ENCODE results near the gene C6orf118. TPM values are rescaled to one million over a fixed set of nuclear protein-coding genes. Genes with fewer than 3 reads are reported as not detected.

The C6orf118 gene
- total RNA-seq, 4 donors from 2014 or later = not detected

DNA sequence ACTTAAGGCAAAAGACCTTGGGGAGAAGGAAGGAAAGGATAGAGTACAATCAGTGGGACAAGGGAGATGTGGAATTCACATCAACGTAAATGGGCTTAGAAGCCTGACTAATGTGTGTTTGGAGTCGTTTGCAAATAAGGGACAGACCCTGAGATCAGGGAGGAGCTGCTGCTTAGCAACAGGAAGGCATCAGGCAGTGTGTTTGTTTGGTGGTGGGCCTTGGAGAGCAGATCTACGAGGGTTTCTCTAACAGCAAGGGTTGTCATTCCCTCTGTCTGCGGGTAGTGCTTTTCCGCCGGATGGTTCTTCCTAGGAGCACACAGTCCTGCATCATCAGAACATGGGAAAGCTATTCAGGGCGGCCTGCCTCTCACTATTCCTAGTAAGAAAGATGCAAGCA lies 40.4 kb downstream of the C6orf118 start:
- TF ChIP-seq POLR2A (IDR thresholded peaks at IDR 0.05) = no peak
- TF ChIP-seq, protein P1, sequence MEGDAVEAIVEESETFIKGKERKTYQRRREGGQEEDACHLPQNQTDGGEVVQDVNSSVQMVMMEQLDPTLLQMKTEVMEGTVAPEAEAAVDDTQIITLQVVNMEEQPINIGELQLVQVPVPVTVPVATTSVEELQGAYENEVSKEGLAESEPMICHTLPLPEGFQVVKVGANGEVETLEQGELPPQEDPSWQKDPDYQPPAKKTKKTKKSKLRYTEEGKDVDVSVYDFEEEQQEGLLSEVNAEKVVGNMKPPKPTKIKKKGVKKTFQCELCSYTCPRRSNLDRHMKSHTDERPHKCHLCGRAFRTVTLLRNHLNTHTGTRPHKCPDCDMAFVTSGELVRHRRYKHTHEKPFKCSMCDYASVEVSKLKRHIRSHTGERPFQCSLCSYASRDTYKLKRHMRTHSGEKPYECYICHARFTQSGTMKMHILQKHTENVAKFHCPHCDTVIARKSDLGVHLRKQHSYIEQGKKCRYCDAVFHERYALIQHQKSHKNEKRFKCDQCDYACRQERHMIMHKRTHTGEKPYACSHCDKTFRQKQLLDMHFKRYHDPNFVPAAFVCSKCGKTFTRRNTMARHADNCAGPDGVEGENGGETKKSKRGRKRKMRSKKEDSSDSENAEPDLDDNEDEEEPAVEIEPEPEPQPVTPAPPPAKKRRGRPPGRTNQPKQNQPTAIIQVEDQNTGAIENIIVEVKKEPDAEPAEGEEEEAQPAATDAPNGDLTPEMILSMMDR (IDR thresholded peaks at IDR 0.05) = no peak
- no peak for DNase-seq
- Histone ChIP-seq H3K36me3 (no peaks in the 10 kb centered on the region), H3K27me3 (no peaks in the 10 kb centered on the region), H3K4me3 (no peak overlapping the region), H3K9me3 (no peaks in the 10 kb centered on the region), H3K4me1 (no peaks in the 10 kb centered on the region), H3K27ac (no peak overlapping the region)
- intact Hi-C loops (cut with DNase I) = no loop called here
- WGBS, 2 donors = 24 to 51% methylated on average over 4 to 6 of the region's 7 CpGs

DNA sequence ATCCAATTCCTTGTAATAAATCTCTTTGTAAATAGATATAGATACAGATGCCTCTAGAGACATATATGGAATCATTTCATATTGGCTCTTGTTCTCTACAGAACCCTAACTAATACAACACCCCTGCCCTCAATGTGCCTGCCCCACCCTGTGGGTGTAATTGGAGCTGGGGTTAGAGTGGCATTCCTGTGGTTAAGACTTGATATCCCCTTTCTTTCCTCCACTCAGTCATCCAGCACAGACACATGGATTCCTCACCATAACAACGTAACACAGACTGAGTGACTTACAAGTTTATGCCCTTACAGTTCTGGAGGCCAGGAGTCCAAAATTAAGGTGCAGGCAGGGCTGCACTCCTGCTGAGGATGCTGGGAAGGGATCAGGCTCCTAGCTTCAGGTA lies 42.8 kb downstream of the C6orf118 start:
- H3K36me3 ChIP-seq = no peaks in the 10 kb centered on the region
- no peak for DNase-seq
- H3K27ac ChIP-seq = no peak overlapping the region
- TF ChIP-seq, protein P1 (IDR thresholded peaks at IDR 0.05) = no peak
- no peak for TF ChIP-seq POLR2A (IDR thresholded peaks at IDR 0.05)
- WGBS, 2 donors = 50 to 60% methylated on average over 1 of the region's 1 CpG
- H3K27me3 ChIP-seq = no peaks in the 10 kb centered on the region
- intact Hi-C loops (cut with DNase I) = no loop called here
- peaks cover 0 to 4% (median 0%) of the 10 kb centered on the region in 3 donors for H3K9me3 ChIP-seq
- H3K4me1 ChIP-seq = no peaks in the 10 kb centered on the region
- no peak overlapping the region for H3K4me3 ChIP-seq

DNA sequence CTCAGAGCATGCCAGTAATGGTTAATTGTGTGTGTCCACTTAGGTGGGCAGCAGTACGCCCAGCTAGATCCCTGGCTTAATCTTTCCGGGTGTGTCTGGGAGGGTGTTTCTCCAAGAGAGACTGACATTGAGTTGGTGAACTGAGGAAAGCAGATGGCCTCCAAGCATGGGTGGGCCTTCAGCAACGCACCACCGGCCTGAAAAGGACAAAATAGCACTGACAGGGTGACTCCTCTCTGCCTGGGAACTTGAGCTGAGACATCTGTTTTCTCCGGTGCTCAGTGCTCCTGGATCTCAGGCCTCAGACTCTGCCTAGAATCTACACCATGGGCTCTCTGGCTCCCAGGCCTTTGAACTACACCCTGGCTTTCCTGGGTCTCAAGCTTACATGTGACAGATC lies 43.2 kb downstream of the C6orf118 start:
- WGBS, 2 donors = 68 to 80% methylated on average over 1 to 4 of the region's 5 CpGs
- H3K9me3 ChIP-seq = peaks cover 0 to 6% (median 0%) of the 10 kb centered on the region in 3 donors
- no peak for DNase-seq
- H3K4me3 ChIP-seq = no peak overlapping the region
- no peaks in the 10 kb centered on the region for H3K27me3 ChIP-seq
- TF ChIP-seq, protein P1 (IDR thresholded peaks at IDR 0.05) = no peak
- TF ChIP-seq POLR2A (IDR thresholded peaks at IDR 0.05) = no peak
- H3K4me1 ChIP-seq = no peaks in the 10 kb centered on the region
- intact Hi-C loops (cut with DNase I) = no loop called here
- no peak overlapping the region for H3K27ac ChIP-seq
- H3K36me3 ChIP-seq = no peaks in the 10 kb centered on the region

DNA sequence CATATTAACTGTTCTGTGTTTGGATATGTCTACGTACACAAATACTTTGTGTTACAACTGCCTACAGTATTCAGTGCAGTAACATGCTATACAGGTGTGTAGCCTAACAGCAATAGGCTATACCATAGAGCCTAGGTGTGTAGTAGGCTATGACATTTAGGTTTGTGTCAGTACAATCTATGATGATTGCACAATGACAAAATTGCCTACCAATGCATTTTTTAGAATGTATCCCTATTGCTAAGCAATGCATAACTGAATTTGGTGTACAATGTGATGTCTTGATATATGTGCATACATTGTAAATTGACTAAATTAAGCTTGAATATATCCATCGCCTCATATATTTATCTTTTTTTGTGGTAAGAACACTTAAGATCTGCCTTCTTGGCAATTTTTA lies 48.9 kb downstream of the C6orf118 start:
- no peak overlapping the region for H3K4me3 ChIP-seq
- 71 to 82% methylated on average over 2 of the region's 2 CpGs for WGBS, 2 donors
- intact Hi-C loops (cut with DNase I) = no loop called here
- peaks cover 0 to 28% (median 7%) of the 10 kb centered on the region in 3 donors for H3K9me3 ChIP-seq
- H3K36me3 ChIP-seq = no peaks in the 10 kb centered on the region
- TF ChIP-seq, protein P1 (IDR thresholded peaks at IDR 0.05) = no peak
- H3K27ac ChIP-seq = no peak overlapping the region
- H3K27me3 ChIP-seq = no peaks in the 10 kb centered on the region
- DNase-seq = no peak
- no peaks in the 10 kb centered on the region for H3K4me1 ChIP-seq

DNA sequence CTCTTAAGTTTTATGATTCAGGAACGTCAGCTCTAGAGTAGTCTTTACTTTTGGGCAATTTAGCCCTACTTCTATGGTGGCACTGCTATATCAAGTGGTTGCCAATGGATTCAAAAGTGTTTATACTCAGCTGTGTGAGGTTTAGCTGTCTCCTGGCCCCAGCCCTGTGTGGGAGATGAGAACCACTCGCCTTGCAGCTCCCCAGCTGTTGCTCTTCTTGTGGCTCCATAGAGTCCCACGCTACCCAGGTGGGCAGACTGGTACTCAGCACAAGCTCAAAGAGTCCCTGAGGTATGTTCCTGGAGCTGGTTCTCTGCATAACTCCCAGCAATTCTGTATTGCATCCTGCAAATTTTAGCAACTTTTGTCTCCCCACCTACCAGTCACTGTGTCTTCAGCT lies 59.6 kb downstream of the C6orf118 start:
- H3K4me1 ChIP-seq = no peaks in the 10 kb centered on the region
- no peak overlapping the region for H3K27ac ChIP-seq
- TF ChIP-seq POLR2A (IDR thresholded peaks at IDR 0.05) = no peak
- TF ChIP-seq, protein P1 (IDR thresholded peaks at IDR 0.05) = no peak
- intact Hi-C loops (cut with DNase I) = no loop called here
- no peak overlapping the region for H3K4me3 ChIP-seq
- no peaks in the 10 kb centered on the region for H3K9me3 ChIP-seq
- H3K27me3 ChIP-seq = no peaks in the 10 kb centered on the region
- no peaks in the 10 kb centered on the region for H3K36me3 ChIP-seq
- 38 to 51% methylated on average over 3 of the region's 3 CpGs for WGBS, 2 donors
- no peak for DNase-seq

Measured in esophagus squamous epithelium (tissue), 5 donors.